NT2/D1 (cell line): ENCODE data around the gene ZNF431.

Experiments
- YY1 ChIP-seq: IDR thresholded peaks from 2 replicates; pipeline ENCODE4 v1.6.1; 2011; ENCODE audit not compliant: insufficient read length, insufficient read depth
- ZNF274 ChIP-seq: IDR thresholded peaks from 2 replicates; pipeline ENCODE4 v1.6.1; 2011; ENCODE audit warnings: mild to moderate bottlenecking, low read depth, low read length

DNA sequence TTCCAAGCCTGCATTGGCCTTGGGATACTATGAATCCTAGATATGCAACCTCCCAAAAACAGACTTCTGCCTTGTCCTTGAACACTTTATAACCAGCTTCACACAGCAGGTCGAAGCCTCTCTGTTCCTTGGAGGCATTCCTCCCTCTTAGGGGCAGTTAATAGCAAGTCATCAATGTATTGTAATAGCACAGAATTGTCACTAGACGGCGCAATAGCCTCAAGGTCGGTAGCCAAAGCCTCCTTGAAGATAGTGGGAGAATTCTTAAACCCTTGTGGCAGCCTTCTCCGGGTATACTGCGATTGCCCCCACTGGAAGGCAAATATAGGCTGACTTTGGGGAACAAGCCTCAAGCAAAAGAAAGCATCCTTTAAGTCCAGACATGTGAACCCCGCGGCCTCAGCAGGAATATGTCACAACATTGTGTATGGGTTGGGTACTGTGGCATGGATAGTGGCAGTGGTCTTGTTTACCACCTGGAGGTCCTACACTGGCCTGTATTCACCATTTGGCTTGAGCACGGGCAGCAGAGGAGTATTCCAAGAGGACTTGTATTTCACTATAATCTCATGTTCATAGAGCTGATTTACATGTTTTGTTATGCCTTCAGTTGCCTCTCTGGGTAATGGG, 61.1 kb downstream of the ZNF431 start:
- no peak for TF ChIP-seq YY1
- no peak for TF ChIP-seq ZNF274
